Activated CD8-positive, alpha-beta T cell treated with anti-CD3 and anti-CD28 coated beads for 36 hours (primary cell): ENCODE measurements around the gene WSCD2. TPM values are rescaled to one million over a fixed set of nuclear protein-coding genes. Genes with fewer than 3 reads are reported as not detected.

Experiments used
- ATAC-seq: fragments of 200-7000 bp; cut with Tn5 transposase; one replicate; pipeline ENCODE4 v1.10.0; 2021; ENCODE audit warnings: mild to moderate bottlenecking, moderate library complexity
- CTCF ChIA-PET: fragments of 350-600 bp; sonication (Branson Sonifier 250); formaldehyde crosslinking; loops from one replicate; lab custom pipeline; 2021; ENCODE audit warnings: antibody characterized with exemption; lab: Charles Lee
- POLR2A ChIA-PET: fragments of 350-600 bp; sonication (Branson Sonifier 250); formaldehyde crosslinking; loops from one replicate; lab custom pipeline; 2021; ENCODE audit warnings: antibody characterized with exemption; lab: Charles Lee
- DNase-seq: peaks from one replicate; pipeline ENCODE4 v3.0.0-alpha.2; 2020
- H3K27ac Mint-ChIP-seq: one replicate; pipeline ENCODE4 v1.8.0; 2021; ENCODE audit warnings: mild to moderate bottlenecking, mixed read lengths
- H3K27me3 Mint-ChIP-seq: one replicate; pipeline ENCODE4 v1.8.0; 2021; ENCODE audit warnings: mixed read lengths
- H3K36me3 Mint-ChIP-seq: one replicate; pipeline ENCODE4 v1.8.0; 2021; ENCODE audit warnings: low read depth, mixed read lengths
- H3K4me1 Mint-ChIP-seq: one replicate; pipeline ENCODE4 v1.8.0; 2021; ENCODE audit warnings: low read depth, mixed read lengths
- H3K4me3 Mint-ChIP-seq: one replicate; pipeline ENCODE4 v1.8.0; 2021; ENCODE audit warnings: mild to moderate bottlenecking, moderate library complexity, mixed read lengths
- H3K9me3 Mint-ChIP-seq: one replicate; pipeline ENCODE4 v1.8.0; 2021; ENCODE audit warnings: mixed read lengths
- intact Hi-C: fragments of 100-400 bp; cut with micrococcal nuclease; formaldehyde crosslinking; loops from one replicate; pipeline ENCODE4 v1.10.0; 2022
- total RNA-seq, 2 experiments: library from RNA; stranded (reverse); gene quantifications; one replicate each; pipeline ENCODE4 v1.2.3, GENCODE V29; 2021
- TF ChIP-seq, protein P1 (sequence below): fragments of 200-600 bp; IDR thresholded peaks from one replicate; pipeline ENCODE4 v1.8.0; 2022; ENCODE audit warnings: antibody characterized with exemption, mild to moderate bottlenecking

WSCD2 gene
- total RNA-seq, 2 experiments from 2014 or later = not detected

DNA sequence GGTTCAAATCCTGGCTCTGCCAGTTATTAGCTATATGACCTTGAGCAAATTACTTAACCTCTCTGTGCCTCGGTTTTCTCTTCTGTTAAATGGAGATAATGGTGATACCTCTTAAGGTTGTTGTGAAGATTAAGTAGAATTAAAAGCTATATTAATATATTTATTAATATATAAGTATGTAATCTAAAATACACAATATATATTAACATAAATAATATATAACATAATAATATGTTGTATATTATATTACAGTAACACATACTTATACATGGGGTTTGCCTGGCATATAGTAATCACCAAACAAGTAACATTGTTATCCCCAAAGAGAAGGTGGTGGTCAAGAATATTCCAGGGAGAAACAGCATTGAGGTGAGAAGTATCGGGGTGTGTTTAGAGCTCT, 118.0 kb downstream of the WSCD2 start:
- POLR2A ChIA-PET = no interaction called here

DNA sequence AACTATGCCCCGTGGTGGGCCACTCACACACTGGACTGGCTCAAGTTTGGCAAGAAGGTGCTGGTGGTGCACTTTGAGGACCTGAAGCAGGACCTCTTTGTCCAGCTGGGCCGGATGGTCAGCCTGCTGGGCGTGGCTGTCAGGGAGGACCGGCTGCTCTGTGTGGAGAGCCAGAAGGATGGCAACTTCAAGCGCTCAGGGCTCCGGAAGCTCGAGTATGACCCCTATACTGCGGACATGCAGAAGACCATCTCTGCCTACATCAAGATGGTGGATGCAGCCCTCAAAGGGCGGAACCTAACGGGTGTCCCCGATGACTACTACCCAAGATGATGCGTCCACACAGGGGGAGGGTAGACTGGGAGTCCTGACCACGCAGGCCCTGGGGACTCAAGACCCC, 118.9 kb downstream of the WSCD2 start:
- Mint-ChIP-seq H3K4me1 (no peaks in the 10 kb centered on the region), H3K27ac (no peak overlapping the region), H3K36me3 (no peaks in the 10 kb centered on the region), H3K27me3 (peaks cover 10% of the 10 kb centered on the region), H3K9me3 (no peaks in the 10 kb centered on the region), H3K4me3 (no peak overlapping the region)
- intact Hi-C loops = no loop called here
- DNase-seq (no peak), ATAC-seq (no peak)
- TF ChIP-seq, protein P1, sequence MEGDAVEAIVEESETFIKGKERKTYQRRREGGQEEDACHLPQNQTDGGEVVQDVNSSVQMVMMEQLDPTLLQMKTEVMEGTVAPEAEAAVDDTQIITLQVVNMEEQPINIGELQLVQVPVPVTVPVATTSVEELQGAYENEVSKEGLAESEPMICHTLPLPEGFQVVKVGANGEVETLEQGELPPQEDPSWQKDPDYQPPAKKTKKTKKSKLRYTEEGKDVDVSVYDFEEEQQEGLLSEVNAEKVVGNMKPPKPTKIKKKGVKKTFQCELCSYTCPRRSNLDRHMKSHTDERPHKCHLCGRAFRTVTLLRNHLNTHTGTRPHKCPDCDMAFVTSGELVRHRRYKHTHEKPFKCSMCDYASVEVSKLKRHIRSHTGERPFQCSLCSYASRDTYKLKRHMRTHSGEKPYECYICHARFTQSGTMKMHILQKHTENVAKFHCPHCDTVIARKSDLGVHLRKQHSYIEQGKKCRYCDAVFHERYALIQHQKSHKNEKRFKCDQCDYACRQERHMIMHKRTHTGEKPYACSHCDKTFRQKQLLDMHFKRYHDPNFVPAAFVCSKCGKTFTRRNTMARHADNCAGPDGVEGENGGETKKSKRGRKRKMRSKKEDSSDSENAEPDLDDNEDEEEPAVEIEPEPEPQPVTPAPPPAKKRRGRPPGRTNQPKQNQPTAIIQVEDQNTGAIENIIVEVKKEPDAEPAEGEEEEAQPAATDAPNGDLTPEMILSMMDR = no peak
- POLR2A ChIA-PET = no interaction called here
- CTCF ChIA-PET = no interaction called here

More for the DNA sequence above, 118.0 kb downstream of the WSCD2 start:
- H3K4me1 Mint-ChIP-seq = no peaks in the 10 kb centered on the region
- CTCF ChIA-PET = no interaction called here
- H3K9me3 Mint-ChIP-seq = no peaks in the 10 kb centered on the region
- H3K27ac Mint-ChIP-seq = no peak overlapping the region
- ATAC-seq = no peak
- peaks cover 7% of the 10 kb centered on the region for H3K27me3 Mint-ChIP-seq
- TF ChIP-seq, protein P1 = no peak
- H3K4me3 Mint-ChIP-seq = no peak overlapping the region
- intact Hi-C loops = no loop called here
- no peak for DNase-seq
- no peaks in the 10 kb centered on the region for H3K36me3 Mint-ChIP-seq

DNA sequence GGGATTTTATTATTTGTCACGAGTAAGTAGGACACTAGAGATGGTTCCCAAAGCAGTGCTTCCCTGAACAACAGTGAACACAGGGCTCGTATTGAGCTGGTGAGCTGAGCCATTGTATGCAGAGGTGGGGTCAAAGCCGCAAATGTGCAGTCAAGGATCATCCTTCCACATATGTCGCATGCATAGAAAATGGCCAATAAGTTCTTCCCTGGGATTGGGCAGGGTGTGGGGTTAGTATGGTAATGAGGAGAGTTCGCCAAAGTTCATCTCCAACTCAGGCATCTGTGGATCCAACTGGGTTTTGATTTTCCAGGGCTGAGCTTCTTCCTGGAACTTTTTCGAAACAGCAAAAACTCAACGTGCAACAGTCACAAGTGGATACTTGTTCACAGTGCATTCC, 123.4 kb downstream of the WSCD2 start:
- Mint-ChIP-seq H3K9me3 (no peaks in the 10 kb centered on the region), H3K4me1 (no peaks in the 10 kb centered on the region), H3K27ac (no peak overlapping the region), H3K27me3 (peaks cover 5% of the 10 kb centered on the region), H3K4me3 (no peak overlapping the region), H3K36me3 (no peaks in the 10 kb centered on the region)
- CTCF ChIA-PET = no interaction called here
- TF ChIP-seq, protein P1 = no peak
- POLR2A ChIA-PET = no interaction called here
- no peak for DNase-seq
- no peak for ATAC-seq
- intact Hi-C loops = no loop called here

DNA sequence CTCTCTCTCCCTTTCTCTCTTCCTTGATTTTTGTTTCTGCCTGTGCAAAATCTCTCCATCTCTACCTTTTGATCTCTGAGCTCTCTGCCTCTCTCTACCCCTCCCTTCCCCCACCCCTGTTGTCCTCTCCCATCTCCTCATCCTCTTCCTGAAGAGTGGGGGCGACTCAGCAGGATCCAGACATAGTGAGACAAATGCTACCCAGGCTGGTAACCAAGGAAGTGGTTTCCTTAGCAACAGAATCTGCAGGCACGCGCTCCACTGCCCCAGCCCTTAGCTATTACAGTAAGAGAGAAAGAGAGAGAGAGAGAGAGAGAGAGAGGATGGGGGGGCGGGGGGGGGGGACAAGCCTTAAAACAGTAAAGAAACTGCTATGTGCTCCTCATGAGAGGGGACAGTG, 124.5 kb downstream of the WSCD2 start:
- intact Hi-C loops = no loop called here
- ChIA-PET CTCF (no interaction called here), POLR2A (no interaction called here)
- H3K27me3 Mint-ChIP-seq = peaks cover 5% of the 10 kb centered on the region
- H3K36me3 Mint-ChIP-seq = no peaks in the 10 kb centered on the region
- no peak overlapping the region for H3K27ac Mint-ChIP-seq
- ATAC-seq = no peak
- no peaks in the 10 kb centered on the region for H3K9me3 Mint-ChIP-seq
- TF ChIP-seq, protein P1 = no peak
- H3K4me3 Mint-ChIP-seq = no peak overlapping the region
- H3K4me1 Mint-ChIP-seq = no peaks in the 10 kb centered on the region
- DNase-seq = no peak

- Mint-ChIP-seq H3K36me3 (no peaks in the 10 kb centered on the region), H3K27me3 (peaks cover 5% of the 10 kb centered on the region), H3K4me3 (no peak overlapping the region), H3K9me3 (no peaks in the 10 kb centered on the region), H3K27ac (no peak overlapping the region), H3K4me1 (no peaks in the 10 kb centered on the region)
- DNase-seq = no peak
- TF ChIP-seq, protein P1 = no peak
- ChIA-PET CTCF (no interaction called here), POLR2A (no interaction called here)
- intact Hi-C loops = no loop called here
- ATAC-seq = no peak
Observed at GRCh38 chr12:108254030-108254429, 124.9 kb downstream of the WSCD2 start.
